Parathyroid adenoma (tissue), 2 donors: ENCODE measurements around the gene CSTB.

Source experiments
- H2AFZ ChIP-seq: fragments of 300-600 bp; sonication (generic); one replicate; pipeline ENCODE4 v1.7.0; 2017; ENCODE audit warnings: antibody characterized with exemption, mild to moderate bottlenecking
- H3K27ac ChIP-seq: fragments of 300-600 bp; sonication (generic); one replicate; pipeline ENCODE4 v1.7.0; 2017
- H3K27me3 ChIP-seq: fragments of 300-600 bp; sonication (generic); one replicate; pipeline ENCODE4 v1.7.0; 2017; ENCODE audit warnings: low read length; ENCODE audit not compliant: control insufficient read depth, insufficient read depth
- H3K36me3 ChIP-seq: fragments of 300-600 bp; sonication (generic); one replicate; pipeline ENCODE4 v1.7.0; 2017; ENCODE audit warnings: low read length; ENCODE audit not compliant: control insufficient read depth, insufficient read depth
- H3K4me1 ChIP-seq: fragments of 300-600 bp; sonication (generic); one replicate; pipeline ENCODE4 v1.7.0; 2017; ENCODE audit warnings: control low read depth
- H3K4me2 ChIP-seq: fragments of 300-600 bp; sonication (generic); one replicate; pipeline ENCODE4 v1.7.0; 2017; ENCODE audit warnings: low read length
- H3K4me3 ChIP-seq: fragments of 300-600 bp; sonication (generic); one replicate; pipeline ENCODE4 v1.7.0; 2017; ENCODE audit warnings: low read depth, low read length
- H3K79me2 ChIP-seq: fragments of 300-600 bp; sonication (generic); one replicate; pipeline ENCODE4 v1.7.0; 2017; ENCODE audit warnings: control low read depth
- H3K9ac ChIP-seq: fragments of 300-600 bp; sonication (generic); one replicate; pipeline ENCODE4 v1.7.0; 2017; ENCODE audit warnings: mild to moderate bottlenecking
- H3K9me3 ChIP-seq: fragments of 300-600 bp; sonication (generic); one replicate; pipeline ENCODE4 v1.7.0; 2017; ENCODE audit warnings: low read length; ENCODE audit not compliant: control insufficient read depth
- TF ChIP-seq, protein P1 (sequence below): fragments of 300-600 bp; sonication (generic); IDR thresholded peaks from one replicate; pipeline ENCODE4 v1.7.0; 2017; ENCODE audit warnings: antibody characterized with exemption, mild to moderate bottlenecking
- donor health status: primary hyperparathyroidism.

CSTB gene

DNA sequence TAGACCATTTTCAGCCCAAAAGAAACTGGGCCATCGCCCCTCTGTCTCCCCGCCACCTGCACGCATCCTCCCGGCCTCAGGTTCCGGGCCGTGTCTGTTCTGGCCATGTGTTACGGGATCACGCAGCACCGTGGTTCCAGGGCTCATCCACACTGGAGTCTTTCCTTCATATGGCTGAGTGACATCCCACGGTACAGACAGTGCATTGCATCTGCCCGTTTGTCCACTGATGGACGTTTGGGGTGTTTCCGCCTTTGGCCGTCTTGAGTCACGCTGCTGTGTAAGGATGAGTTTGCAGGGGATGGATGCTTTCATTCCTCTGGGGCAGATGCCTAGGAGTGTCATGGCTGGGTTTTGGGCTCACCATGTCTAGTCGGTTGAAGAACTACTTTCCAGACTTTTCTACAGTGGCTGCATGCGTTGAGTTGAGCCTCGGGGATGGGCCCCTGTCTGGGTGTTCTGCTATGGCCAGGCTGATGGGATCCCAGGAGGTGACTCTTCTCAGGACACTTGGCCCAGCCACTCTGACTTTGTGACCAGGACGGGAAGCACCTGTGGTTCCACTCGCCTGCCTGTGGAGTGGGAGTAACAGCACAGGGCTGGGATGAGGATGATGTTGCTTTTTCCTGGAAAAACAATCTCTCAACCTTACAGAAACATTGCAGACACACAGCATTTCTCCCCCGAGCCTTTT, 30.1 kb upstream of the CSTB start:
- Histone ChIP-seq H3K27ac (no peak overlapping the region), H3K9ac (no peak overlapping the region), H3K36me3 (no peaks in the 10 kb centered on the region), H3K4me2 (no peak overlapping the region), H3K79me2 (no peaks in the 10 kb centered on the region), H3K9me3 (no peaks in the 10 kb centered on the region), H3K4me3 (no peak overlapping the region), H3K27me3 (no peaks in the 10 kb centered on the region), H3K4me1 (no peaks in the 10 kb centered on the region), H2AFZ (no peak overlapping the region)
- TF ChIP-seq, protein P1, sequence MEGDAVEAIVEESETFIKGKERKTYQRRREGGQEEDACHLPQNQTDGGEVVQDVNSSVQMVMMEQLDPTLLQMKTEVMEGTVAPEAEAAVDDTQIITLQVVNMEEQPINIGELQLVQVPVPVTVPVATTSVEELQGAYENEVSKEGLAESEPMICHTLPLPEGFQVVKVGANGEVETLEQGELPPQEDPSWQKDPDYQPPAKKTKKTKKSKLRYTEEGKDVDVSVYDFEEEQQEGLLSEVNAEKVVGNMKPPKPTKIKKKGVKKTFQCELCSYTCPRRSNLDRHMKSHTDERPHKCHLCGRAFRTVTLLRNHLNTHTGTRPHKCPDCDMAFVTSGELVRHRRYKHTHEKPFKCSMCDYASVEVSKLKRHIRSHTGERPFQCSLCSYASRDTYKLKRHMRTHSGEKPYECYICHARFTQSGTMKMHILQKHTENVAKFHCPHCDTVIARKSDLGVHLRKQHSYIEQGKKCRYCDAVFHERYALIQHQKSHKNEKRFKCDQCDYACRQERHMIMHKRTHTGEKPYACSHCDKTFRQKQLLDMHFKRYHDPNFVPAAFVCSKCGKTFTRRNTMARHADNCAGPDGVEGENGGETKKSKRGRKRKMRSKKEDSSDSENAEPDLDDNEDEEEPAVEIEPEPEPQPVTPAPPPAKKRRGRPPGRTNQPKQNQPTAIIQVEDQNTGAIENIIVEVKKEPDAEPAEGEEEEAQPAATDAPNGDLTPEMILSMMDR: no peak

DNA sequence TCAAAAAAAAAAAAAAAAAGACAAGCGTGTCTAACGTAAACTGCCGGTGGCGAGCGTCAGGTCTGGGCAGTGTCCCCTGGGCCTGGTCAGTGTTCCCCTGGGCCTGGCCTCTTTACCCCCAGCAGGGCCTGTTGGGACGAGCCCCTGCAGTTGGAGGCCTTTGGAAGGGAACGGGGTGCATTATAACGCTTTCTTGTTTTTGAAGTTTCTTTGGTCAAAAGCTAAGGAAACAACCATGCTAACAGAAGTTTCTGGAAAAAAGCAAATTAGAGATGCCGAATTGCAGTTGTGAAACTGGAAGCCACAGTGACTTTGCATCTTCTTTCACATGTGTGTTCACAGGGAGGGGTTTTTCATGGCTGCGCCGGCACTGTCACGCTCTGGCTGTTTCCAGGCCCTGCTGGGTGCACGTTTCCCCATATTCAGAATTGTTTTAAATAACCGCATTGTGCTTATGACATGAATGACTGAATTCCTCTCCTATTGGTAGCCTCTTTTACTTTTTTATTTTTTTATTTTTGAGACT, 29.2 kb upstream of the CSTB start:
- H3K79me2 ChIP-seq: no peaks in the 10 kb centered on the region
- no peaks in the 10 kb centered on the region for H3K27me3 ChIP-seq
- no peak overlapping the region for H3K4me2 ChIP-seq
- H3K9ac ChIP-seq: no peak overlapping the region
- H3K9me3 ChIP-seq: no peaks in the 10 kb centered on the region
- H3K4me1 ChIP-seq: no peaks in the 10 kb centered on the region
- no peaks in the 10 kb centered on the region for H3K36me3 ChIP-seq
- H2AFZ ChIP-seq: no peak overlapping the region
- no peak overlapping the region for H3K27ac ChIP-seq
- TF ChIP-seq, protein P1: no peak
- no peak overlapping the region for H3K4me3 ChIP-seq

DNA sequence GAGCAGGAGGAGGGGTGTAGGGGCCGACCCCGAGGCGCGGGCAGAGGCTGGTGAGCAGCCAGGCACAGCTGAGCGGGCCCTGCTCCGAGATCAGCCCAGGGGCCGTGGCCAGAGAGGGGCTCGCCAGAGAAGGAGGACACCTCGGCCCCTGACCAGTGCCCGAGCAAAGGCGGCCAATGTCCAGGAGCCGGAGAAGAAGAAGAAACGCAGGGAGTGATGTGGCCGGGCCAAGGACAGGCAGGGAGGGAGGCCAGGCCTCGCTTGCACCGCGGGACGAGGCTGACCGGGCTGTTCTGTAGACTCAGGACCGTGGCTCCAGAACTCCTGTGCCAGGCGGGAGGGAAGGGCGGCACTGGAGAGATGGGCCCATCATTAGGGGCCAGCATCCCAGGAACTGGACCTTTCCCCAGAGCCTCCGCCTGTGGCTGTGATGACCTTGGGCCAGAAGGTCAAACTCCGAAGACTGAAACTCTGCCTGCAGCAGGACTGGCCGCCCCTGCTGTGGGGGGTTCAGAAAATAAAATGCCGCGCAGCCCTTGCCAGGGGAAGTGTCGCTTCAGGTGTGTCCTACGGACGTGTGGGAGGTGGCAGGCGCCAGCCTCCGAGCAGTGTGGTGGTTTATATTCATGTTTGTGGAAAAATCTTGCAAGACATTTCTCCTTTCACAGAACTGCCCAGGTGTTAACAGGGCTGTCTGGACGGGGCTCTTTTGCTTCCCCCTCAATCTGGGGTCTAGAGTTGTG, 27.6 kb upstream of the CSTB start:
- Histone ChIP-seq H2AFZ (no peak overlapping the region), H3K4me3 (no peak overlapping the region), H3K9me3 (no peaks in the 10 kb centered on the region), H3K79me2 (no peaks in the 10 kb centered on the region), H3K27ac (no peak overlapping the region), H3K4me2 (no peak overlapping the region), H3K4me1 (no peaks in the 10 kb centered on the region), H3K27me3 (no peaks in the 10 kb centered on the region), H3K36me3 (no peaks in the 10 kb centered on the region), H3K9ac (no peak overlapping the region)
- TF ChIP-seq, protein P1: no peak

DNA sequence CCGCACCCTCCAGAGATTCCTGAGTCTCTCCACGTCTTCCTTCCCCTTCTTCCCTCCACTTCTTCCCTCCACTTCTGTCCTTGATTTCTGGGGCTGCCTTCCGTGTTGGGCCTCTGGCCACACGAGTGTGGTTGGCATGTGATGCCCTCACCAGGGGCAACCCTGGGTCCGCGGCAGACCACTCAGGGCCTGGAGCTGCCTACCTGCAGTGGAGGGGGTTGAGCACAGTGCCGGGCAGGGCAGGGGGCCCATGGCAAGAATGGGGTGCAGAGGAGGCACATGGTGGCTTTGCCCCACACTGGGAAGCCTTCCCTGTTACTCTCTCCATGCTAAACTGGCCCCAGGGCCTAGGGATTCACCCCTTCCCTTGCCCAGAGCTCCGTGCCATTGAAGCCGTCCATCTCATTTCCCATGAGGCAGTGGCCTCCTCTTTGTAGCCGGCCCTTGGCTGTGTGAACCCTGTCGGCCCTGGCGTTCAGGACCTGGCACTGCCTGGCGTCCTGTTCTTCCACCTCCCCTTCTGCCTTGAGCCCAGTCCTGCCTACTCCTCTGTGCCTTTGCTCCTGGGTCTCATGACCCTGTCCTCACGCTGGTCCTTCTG, 26.7 kb upstream of the CSTB start:
- no peak overlapping the region for H3K27ac ChIP-seq
- H3K9ac ChIP-seq: no peak overlapping the region
- no peaks in the 10 kb centered on the region for H3K36me3 ChIP-seq
- H3K4me2 ChIP-seq: no peak overlapping the region
- no peaks in the 10 kb centered on the region for H3K4me1 ChIP-seq
- TF ChIP-seq, protein P1: no peak
- H2AFZ ChIP-seq: no peak overlapping the region
- no peak overlapping the region for H3K4me3 ChIP-seq
- H3K79me2 ChIP-seq: no peaks in the 10 kb centered on the region
- H3K27me3 ChIP-seq: no peaks in the 10 kb centered on the region
- no peaks in the 10 kb centered on the region for H3K9me3 ChIP-seq
